ENCODE measurements around the gene AIM2.

The AIM2 gene

GRCh38 chr1:159014003-159014571 is 62.5 kb downstream of the AIM2 start:
- Histone ChIP-seq H3K27me3 (replicated peaks; ENCODE audit: control insufficient read depth, insufficient read depth, low read length) (no peaks in the 10 kb centered on the region), H3K4me1 (ENCODE audit: control insufficient read depth, insufficient read depth, low read length) (peaks cover 63% of the 10 kb centered on the region), H3K36me3 (ENCODE audit: control insufficient read depth, insufficient read depth, low read length, severe bottlenecking) (peaks cover 40% of the 10 kb centered on the region), H3K4me3 (ENCODE audit: low read length) (peak overlapping the region; percentile 23), H3K9me3 (ENCODE audit: control insufficient read depth, low read length) (no peaks in the 10 kb centered on the region), H3K9ac (ENCODE audit: low read length) (no peak overlapping the region)
- no peak for DNase-seq (ENCODE audit: low read depth)

GRCh38 chr1:159012495-159012894 is 64.1 kb downstream of the AIM2 start:
- Histone ChIP-seq H3K9ac (ENCODE audit: low read length) (peak overlapping the region; percentile 99), H3K4me3 (ENCODE audit: low read length) (peak overlapping the region; percentile 97), H3K27me3 (replicated peaks; ENCODE audit: control insufficient read depth, insufficient read depth, low read length) (no peaks in the 10 kb centered on the region), H3K36me3 (ENCODE audit: control insufficient read depth, insufficient read depth, low read length, severe bottlenecking) (peaks cover 25% of the 10 kb centered on the region), H3K9me3 (ENCODE audit: control insufficient read depth, low read length) (no peaks in the 10 kb centered on the region), H3K4me1 (ENCODE audit: control insufficient read depth, insufficient read depth, low read length) (peaks cover 71% of the 10 kb centered on the region)
- peak; percentile 9 for DNase-seq (ENCODE audit: low read depth)
